Activated CD8-positive, alpha-beta memory T cell treated with anti-CD3 and anti-CD28 coated beads, Interleukin-2, amount 50 U/mL, for 1 hour (primary cell): ENCODE results near the gene SPINK2.

Experiments used
- DNase-seq: peaks from one replicate; pipeline ENCODE4 v3.0.0-alpha.2; 2020; ENCODE audit errors: extremely low read depth

Gene SPINK2, protein sequence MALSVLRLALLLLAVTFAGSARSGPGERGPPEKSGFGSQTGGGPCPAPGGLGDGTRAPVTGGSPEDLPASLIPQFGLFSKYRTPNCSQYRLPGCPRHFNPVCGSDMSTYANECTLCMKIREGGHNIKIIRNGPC

DNA sequence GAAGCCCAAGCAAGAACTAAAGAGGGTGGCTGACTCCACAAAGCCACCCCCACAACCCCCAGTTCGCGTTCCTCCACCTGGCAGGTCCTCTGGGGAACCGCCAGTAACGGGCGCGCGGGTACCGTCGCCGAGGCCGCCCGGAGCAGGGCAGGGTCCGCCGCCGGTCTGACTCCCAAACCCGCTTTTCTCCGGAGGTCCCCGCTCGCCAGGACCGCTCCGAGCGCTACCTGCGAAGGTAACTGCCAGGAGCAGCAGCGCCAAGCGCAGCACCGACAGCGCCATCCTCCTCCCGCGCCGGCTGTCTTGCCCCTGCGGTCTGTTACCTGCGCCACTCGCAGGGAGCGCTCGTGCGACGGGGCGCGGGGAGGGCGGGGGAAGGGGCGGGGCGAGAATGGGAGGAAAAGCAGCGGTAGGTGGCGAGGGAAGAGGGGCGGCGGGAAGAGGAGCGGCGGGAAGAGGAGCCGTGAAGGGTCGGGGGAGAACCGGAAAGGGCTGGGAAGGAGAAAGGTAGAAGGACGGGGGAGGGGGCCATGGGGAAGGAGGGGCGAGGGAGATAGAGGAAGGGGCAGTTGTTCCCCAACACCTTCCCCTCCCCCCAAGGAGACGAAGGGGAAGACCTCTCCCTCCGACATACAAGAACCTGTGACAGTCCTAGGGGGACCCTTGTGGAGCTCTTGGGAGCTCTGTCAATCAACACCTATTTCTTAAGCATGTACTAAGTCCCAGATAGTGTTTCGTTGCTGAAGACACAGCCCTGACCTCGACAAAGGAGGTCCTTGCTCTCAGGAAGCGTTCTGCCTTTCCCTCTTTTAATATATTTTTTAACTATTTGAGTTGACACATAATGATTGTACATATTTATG is at the start of gene SPINK2:
Gene SPINK2 (minus strand): TSS at position 321 of the 863 bp plus-strand sequence. CDS start 39 bp downstream, at position 282.
- DNase-seq: peak; percentile 26

DNA sequence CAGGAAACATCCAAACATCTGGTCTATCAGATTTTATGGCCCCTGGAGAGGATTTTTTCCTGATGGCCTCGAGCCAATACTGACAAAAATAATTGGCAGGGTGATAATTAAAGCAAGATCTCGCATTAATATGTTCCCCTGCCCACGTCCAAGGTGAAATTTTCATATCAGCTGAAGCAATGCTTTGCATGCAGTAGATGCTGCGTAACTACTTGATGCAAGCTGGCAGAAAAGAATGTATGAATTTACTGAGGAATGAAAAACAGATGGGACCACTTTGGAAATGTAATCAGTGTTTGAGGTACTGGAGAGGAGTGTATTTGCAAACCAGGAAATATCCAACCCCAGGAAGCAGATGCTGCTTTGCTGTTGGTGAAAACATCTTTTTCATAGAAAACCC is 49.4 kb upstream of the SPINK2 start:
- DNase-seq: no peak

DNA sequence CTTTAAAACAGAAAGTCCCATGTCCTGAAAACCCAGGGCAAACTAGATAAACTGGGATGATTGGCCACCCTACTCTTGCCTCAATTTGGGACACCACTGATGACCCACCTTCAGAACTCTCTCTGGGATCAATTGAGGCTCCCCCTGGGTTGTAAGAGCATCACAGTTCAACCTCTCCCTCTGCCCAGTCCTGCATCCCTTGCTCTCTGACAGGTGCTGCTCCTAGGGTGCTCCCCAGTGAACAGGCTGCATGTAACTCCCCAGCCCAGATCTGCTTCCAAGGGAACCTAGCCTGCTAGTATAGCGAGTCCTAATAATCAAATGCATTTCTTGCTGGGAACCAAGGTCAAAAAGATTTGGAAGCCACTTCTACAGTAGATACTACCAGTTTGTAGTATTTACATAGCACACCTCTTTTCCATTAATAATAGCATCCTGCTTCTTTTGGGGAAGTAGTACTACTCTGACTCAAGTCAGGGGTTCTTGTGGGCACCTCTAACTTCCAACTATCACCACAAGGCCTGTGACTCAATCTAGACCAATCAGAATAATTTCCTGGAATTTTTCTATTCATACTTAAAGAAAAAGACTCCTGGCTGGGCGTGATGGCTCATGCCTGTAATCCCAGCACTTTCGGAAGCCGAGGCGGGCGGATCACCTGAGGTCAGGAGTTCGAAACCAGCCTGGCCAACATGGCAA is 42.1 kb upstream of the SPINK2 start:
- DNase-seq: no peak

DNA sequence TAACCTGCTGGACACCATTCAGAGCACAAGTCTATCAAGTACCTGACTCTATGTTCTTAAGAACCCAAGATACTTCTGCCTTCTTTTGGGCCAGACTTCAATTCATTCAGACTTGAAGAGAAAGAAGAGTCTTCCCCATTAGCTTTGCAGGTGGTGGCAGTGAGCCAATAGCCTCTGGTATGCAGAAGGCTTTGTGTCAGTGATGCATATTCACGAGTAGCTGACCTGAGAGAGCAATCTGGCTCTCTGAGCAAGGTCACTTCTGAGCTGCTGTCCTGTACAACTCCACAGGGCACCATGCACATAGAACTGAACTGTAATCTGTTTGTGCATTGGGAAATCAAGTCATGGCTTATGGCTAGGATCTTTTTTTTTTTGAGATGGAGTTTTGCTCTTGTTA is 39.9 kb upstream of the SPINK2 start:
- DNase-seq: no peak

DNA sequence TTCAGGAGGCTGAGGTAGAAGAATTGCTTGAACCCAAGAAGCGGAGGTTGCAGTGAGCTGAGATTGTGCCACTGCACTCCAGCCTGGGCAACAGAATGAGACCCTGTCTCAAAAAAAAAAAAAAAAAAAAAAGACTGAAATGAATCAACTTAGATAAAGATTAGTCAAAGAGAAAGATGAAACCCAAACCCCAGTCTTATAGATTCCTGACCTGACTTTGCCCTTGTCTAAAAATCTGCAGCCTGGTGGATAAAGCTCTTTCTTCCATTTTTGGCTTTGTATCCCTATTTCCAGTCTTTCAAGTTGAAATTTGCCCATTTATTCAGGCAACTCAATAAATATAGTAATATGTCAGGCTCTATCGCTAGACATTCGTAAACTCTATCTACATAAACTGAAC is 39.3 kb upstream of the SPINK2 start:
- no peak for DNase-seq

DNA sequence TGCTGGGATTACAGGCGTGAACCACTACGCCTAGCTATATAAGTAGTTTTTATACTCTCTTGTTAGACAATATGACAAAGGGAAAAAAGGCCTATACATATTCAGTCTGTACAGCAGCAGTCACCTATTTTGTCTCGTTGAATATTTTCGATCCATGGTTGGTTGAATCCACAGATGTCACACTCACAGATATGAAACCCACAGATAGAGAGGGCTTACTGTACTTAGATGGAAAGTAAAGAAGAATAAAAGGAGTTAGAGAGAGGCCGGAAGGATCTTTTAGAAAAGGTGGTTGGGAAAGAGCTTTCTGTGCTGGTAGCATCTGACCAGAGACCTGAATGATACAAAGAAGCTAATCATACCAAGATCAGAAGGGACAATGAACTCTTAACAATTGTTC is 38.3 kb upstream of the SPINK2 start:
- DNase-seq: no peak

DNA sequence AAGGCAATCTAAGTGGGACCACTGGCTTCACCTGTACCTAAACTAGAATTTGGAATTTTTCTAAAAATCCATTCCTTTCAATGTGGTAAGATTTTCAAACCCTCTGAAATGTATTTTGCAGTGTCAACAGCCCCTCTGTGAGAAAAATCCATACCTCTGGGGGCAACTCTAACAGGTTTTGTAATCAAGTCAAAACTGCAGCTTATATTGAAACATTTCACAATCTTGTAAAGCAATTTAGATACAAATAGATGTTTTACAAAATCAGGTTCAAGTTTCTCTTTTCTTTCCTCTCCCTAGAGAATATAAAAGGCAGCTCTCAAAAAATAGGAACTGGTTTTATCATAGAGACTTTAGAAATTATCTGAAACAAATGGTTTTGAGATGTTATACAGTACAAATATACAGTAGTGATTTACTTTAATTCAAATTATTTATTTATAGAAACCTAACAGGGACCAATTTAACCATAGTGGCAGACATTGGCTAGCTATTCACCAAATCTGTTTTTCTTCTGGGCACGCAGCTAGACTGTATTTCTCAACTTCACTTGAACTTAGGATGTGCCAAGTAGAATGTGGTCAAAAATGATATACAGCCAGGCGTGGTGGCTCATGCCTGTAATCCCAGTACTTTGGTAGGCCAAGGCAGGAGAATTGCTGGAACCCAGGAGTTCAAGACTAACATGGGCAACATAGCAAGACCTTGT is 36.3 kb upstream of the SPINK2 start:
- no peak for DNase-seq

DNA sequence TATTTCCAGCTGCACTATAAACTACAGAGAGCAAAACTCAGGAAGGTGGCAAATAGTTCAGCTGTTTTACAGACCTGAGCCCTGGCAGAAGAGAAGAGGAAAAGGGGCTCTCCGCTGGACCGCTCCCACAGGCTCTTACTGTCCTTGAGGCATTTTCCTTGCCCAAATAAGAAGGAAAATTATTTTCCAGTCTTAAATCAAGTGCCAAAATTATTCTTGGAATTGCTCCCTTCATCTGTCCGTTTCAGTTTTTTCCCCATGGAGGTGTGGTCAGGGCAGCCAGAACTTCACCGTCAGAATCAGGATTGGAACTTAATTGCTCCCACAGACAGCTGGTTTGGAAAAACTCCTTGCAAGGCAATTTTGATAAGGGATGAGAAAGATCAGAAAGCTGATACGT is 35.2 kb upstream of the SPINK2 start:
- DNase-seq: no peak

DNA sequence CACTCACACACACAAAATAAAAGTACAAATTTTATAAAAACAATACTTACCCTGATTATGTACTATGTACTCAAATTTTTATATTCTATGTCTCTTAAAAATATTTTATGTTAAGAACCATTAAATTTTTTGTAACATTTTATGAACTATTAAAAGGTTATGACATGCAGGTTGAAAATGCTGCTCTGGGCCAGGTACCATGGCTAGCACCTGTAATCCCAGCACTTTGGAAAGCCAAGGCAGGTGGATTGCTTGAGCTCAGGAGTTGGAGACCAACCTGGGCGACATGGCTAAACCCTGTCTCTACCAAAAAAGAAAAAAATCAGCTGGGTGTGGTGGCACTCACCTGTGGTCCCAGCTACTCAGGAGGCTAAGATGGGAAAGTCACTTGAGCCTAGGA is 29.4 kb upstream of the SPINK2 start:
- DNase-seq: no peak

DNA sequence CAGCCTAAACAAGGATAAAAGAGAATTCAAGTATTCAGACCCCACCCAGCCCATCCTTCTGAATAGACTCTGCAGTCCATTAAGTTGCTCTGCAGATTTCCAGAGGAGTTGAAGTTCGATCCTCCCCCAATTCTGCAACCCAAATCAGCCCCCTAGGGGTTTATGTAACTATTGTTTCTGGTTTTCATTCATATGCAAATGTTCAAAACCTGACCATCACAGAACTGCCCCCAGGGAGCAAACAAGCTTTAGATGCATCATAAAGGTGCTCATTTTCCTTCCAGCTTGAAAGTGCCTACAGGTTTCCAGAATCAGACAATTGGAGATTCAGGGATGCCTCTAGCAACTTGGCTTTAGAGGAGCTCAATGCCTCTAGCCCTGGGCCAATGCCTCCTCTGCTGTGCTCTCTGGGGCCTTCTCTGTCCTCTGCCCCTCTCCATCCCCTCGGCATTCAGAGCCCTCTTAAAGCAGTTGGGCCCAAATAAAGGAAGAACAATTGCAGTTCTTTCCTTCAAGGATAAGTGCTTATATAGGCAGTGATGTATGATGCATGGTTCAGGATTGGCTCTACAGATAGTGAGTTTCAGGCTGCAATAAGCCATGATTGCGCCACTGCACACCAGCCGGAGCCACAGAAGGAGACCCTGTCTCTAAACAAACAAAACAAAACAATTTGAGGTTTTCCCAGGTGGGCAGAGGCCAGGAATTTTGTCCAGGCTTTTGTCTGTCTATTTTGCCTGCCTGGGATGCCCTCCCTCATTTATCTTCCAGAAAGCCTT is 23.5 kb upstream of the SPINK2 start:
- no peak for DNase-seq

DNA sequence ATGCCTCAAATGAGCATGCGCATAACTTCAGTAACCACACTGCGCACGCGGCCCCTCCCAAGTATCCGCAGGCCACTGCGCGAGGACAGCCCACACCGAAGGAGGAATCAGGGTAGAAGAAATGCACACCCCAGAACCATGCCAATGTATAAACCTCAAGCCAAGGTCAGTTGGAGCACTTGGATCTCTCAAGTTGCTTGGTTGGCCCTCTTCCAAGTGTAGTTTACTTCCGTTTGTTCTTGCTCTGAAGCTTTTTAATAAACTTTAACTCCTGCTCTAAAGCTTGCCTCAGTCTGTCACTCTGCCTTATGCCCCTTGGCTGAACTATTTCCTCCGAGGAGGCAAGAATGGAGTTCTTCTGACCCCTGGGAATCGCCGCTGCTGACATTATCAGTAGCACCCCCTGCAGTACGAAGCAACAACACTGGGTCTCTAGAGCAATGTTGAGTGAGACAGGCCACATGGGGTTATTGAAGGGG is 22.0 kb upstream of the SPINK2 start:
- DNase-seq: no peak

DNA sequence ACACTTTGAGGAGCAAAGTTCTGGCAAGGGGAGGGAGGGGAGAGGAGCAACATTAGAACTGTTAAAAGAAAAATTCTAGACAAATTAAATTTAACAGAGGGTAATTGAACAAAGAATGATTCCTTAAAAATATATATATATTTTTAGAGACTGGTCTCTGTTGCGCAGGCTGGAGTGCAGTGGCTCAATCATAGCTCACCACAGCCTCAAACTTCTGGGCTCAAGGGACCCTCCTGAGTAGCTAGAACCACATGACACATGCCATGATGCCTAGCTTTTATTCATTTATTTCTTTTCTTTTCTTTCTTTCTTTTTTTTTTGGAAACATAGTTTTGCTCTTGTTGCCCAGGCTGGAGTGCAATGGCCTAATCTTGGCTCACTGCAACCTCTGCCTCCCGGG is 19.1 kb upstream of the SPINK2 start:
- DNase-seq: no peak

DNA sequence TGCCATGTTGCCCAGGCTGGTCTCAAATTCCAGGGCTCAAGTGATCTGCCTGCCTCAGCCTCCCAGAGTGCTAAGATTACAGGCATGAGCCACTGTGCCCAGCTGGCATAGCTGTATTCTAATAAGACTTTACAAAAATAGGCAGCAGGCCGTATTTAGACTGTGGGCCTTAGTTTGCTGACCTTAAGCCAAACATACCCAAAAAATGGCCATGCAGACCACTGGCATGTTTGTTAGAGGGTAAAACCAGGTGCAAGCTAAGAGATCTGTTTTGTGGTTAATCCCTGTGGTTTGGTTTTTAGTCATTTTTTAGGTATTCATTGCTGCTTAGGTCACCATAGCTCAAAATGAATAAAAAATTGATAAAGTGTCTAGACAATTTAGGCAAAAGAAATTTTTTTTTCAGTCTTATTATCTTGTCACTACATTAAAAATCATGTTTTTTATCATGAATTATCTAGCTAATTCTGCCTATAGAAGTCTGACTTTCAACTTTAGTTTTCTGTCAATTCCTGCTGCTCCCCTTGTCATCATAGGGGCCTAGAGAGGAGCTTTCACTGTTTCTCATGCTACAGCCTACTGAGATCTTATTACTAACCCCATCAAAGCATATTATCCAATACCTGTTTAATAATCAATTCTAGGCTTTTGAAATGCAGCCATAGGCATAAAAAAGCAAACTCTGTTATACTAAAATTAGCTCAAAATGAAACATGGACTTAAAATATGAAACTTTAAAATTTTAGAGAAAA is 7.5 kb upstream of the SPINK2 start:
- no peak for DNase-seq

DNA sequence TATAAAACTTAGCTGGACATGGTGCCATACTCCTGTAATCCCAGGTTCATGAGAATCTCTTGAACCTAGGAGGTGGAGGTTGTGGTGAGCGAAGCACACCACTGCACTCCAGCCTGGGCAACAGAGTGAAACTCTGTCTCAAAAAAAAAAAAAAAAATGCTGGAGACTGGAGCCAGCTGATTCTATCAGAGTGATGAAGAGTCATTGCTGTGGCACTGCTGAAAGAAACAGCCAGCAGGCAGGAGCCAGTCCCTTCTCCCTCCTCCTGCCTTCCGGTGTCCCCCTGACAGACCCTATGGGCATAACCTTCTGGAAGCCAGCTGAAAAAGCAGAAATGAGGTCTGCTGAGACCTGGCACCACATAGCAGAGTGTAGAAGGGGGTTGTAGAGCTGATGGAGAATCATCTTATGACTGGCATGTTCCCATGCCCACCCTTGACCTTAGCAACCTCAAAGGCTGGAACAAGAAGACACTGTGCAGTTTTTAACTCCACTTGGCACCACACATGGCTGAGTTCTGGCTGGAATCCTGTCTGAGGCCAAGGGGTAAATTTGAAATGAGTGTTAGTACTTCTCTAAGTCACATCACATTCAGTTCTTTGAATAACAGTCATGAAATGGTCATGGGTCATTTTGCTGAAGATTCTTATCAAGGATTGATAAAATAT is 2.6 kb upstream of the SPINK2 start:
- DNase-seq: no peak

DNA sequence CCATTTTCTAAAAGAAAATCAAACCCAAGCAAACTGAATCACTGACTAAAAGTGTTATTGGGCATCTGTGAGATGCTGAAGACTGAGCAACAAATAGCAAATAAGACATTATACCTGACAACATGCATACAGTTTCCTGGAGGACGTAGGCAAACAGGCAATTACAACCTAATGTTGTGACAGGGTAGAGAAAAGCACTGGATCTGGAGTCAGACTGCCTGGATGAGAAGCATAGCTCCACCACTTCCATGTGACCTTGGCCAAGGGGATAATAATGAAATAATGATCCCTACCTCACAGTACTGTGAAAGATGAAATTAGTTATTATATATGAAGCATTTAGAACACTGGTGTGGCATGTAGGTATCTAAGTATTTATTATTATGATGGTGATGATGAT is 2.7 kb downstream of the SPINK2 start:
- DNase-seq: no peak

DNA sequence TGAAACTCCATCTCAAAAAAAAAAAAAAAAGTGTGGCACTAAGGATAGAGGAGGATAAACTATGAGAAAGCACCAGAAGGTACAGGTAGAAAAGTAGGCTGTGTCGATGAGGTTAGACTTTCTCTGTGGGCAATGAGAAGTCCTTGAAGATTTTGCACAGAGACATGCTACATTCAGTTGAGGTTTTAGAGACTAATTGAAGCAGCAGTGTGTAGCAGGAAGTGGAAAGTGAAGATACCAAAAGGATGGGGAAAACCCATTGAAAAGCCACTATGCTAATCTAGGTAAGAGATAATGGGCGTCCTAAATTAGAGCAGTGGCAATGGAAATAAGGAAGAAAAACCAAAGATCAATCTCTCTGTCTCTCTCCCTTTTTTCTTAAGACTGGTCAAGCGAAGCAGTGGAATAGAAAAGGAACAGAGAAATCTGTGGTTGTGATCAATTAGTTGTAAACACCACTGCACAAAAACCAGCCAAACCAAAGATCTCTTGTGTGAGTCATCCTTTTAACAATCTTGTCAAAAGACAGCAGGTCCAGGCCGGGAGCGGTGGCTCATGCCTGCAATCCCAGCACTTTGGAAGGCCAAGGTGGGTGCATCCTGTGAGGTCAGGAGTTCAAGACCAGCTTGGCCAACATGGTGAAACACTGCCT is 3.5 kb downstream of the SPINK2 start:
- peak; percentile 7 for DNase-seq

DNA sequence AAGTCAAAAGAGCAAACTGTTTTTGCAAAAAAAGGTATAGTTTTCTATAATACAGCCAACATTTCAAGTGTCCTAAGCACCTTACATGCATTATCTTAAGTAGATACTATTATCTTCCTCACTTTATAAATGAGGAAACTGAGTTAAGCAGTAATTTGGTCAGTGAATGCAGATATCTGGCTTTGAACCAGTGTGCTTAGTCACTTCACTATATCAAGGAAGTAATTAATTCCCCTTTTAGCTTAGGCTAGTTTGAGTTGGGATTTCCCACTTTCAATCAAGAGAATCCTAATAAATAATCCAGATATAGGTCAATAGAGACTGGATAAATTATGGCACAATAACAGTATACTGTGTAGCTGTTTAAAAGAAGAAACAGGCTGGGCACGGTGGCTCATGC is 14.8 kb downstream of the SPINK2 start:
- no peak for DNase-seq

DNA sequence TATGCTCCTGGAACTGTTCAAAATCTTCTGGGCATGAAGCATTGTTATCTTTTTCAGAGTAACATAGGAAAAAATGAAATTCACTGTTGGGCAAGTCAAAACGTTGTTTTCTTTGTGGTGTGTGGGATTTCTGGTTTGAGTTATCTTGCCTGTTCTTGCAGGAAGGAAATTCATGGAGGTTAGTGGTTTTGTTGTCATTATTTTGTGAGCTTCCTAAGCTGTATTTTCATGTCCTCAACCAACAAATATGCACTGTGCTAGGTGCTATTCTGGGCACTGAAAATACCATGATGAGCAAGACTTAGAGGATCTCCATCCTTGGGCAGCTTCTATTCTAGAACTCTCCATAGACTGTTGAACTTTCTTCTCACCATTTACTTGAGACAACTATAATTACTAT is 16.9 kb downstream of the SPINK2 start:
- no peak for DNase-seq

DNA sequence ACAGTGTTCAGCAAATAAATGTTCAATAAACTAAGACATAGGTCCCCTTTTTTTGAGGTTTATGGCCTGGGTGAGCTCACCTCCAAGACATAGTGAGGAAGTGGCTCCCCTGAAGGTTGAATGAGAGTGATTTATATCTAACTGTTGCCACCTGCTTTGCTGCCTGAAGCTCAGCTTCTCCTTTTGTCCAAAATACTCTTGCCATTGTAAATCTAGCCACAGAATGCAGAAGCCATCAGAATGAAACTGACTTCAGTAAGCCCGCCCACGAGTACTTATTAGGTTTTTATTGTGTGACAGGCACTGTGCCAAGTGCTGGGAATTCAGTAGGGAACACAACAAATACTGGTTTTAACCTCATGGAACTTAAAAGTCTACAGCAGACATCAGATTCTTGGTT is 18.0 kb downstream of the SPINK2 start:
- no peak for DNase-seq
